ENCODE results near the gene COQ2. TPM values are rescaled to one million over a fixed set of nuclear protein-coding genes. Genes with fewer than 3 reads are reported as not detected.
"Not testable (repeated sequence)": the region's sequence is repeated elsewhere in the genome, so short reads cannot be mapped to it uniquely, and the experiment has no call there.

COQ2 gene
- total and polyA plus RNA-seq, 5 donors, result 12.1 to 17.5 (median 14.5) TPM

GRCh38 chr4:83316459-83317165, 32.0 kb upstream of the COQ2 start:
- DNase-seq, result peak in 1 of 3 donors; percentile 44

GRCh38 chr4:83315341-83315870, 30.8 kb upstream of the COQ2 start:
- Histone ChIP-seq H3K27me3 (ENCODE audit: control insufficient read depth, insufficient read depth) (no peaks in the 10 kb centered on the region), H3K9me3 (ENCODE audit: control insufficient read depth, low read length) (no peaks in the 10 kb centered on the region), H3K4me1 (ENCODE audit: control insufficient read depth, insufficient read depth, low read length) (no peaks in the 10 kb centered on the region), H3K4me3 (ENCODE audit: low read length) (no peak overlapping the region), H3K27ac (ENCODE audit: low read length) (no peak overlapping the region)
- DNase-seq (no peak), ATAC-seq (no peak)
- 91% methylated on average over 4 of the region's 4 CpGs for WGBS
- intact Hi-C loops (cut with DNase I), result no loop called here

More at GRCh38 chr4:83316459-83317165, 32.0 kb upstream of the COQ2 start:
- peak in 1 of 2 donors; percentile 54 for ATAC-seq
- intact Hi-C loops (cut with DNase I), result no loop called here
- Histone ChIP-seq H3K4me1 (ENCODE audit: control insufficient read depth, insufficient read depth, low read length) (no peaks in the 10 kb centered on the region), H3K27me3 (ENCODE audit: control insufficient read depth, insufficient read depth) (no peaks in the 10 kb centered on the region), H3K27ac (ENCODE audit: low read length) (no peak overlapping the region), H3K4me3 (ENCODE audit: low read length) (no peak overlapping the region), H3K9me3 (ENCODE audit: control insufficient read depth, low read length) (no peaks in the 10 kb centered on the region)
- 83% methylated on average over 13 of the region's 13 CpGs for WGBS

DNA sequence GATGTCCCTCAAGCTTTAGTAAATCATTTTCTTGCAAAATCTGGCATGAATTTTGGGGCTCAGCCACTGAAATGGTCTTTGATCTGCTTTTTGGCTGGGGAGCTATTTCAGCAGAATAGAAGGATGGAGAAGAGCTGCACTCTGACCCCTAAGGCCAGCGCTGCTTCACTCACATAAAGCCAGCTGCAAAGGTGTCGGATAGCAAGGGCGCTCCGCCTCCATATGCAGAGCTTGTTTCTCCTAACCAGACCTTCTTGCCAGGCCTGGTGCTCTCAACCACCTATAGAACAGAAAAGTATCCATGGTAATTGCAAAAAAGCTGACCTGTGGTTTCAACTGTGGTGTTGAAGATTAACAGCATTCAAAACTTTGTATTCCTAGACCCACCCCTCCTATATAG, 24.1 kb upstream of the COQ2 start:
- Histone ChIP-seq H3K27me3 (ENCODE audit: control insufficient read depth, insufficient read depth) (no peaks in the 10 kb centered on the region), H3K9me3 (ENCODE audit: control insufficient read depth, low read length) (no peaks in the 10 kb centered on the region), H3K4me3 (ENCODE audit: low read length) (no peak overlapping the region), H3K27ac (ENCODE audit: low read length) (no peak overlapping the region), H3K4me1 (ENCODE audit: control insufficient read depth, insufficient read depth, low read length) (no peaks in the 10 kb centered on the region)
- intact Hi-C loops (cut with DNase I), result no loop called here
- ATAC-seq (no peak), DNase-seq (no peak)
- 77% methylated on average over 4 of the region's 4 CpGs for WGBS

- no peak overlapping the region for H3K27ac ChIP-seq (ENCODE audit: low read length)
- no peak for DNase-seq
Measured at GRCh38 chr4:83307920-83308319, 23.3 kb upstream of the COQ2 start.

GRCh38 chr4:83305187-83305586, 20.6 kb upstream of the COQ2 start:
- intact Hi-C loops (cut with DNase I), result no loop called here

More at GRCh38 chr4:83307920-83308319, 23.3 kb upstream of the COQ2 start:
- intact Hi-C loops (cut with DNase I), result no loop called here
- H3K9me3 ChIP-seq (ENCODE audit: control insufficient read depth, low read length), result no peaks in the 10 kb centered on the region
- H3K27me3 ChIP-seq (ENCODE audit: control insufficient read depth, insufficient read depth), result no peaks in the 10 kb centered on the region
- WGBS, result 81% methylated on average over 7 of the region's 7 CpGs
- ATAC-seq, result no peak
- no peak overlapping the region for H3K4me3 ChIP-seq (ENCODE audit: low read length)
- H3K4me1 ChIP-seq (ENCODE audit: control insufficient read depth, insufficient read depth, low read length), result no peaks in the 10 kb centered on the region

GRCh38 chr4:83297548-83298260, 13.1 kb upstream of the COQ2 start:
- WGBS, result 84% methylated on average over 3 of the region's 3 CpGs
- intact Hi-C loops (cut with DNase I), result no loop called here
- H3K27me3 ChIP-seq (ENCODE audit: control insufficient read depth, insufficient read depth), result no peaks in the 10 kb centered on the region
- no peak for DNase-seq
- H3K4me1 ChIP-seq (ENCODE audit: control insufficient read depth, insufficient read depth, low read length), result no peaks in the 10 kb centered on the region
- H3K4me3 ChIP-seq (ENCODE audit: low read length), result no peak overlapping the region
- no peak for ATAC-seq
- H3K27ac ChIP-seq (ENCODE audit: low read length), result no peak overlapping the region
- H3K9me3 ChIP-seq (ENCODE audit: control insufficient read depth, low read length), result no peaks in the 10 kb centered on the region

More at GRCh38 chr4:83305187-83305586, 20.6 kb upstream of the COQ2 start:
- H3K27ac ChIP-seq (ENCODE audit: low read length), result no peak overlapping the region
- H3K4me1 ChIP-seq (ENCODE audit: control insufficient read depth, insufficient read depth, low read length), result no peaks in the 10 kb centered on the region
- no peak overlapping the region for H3K4me3 ChIP-seq (ENCODE audit: low read length)
- H3K9me3 ChIP-seq (ENCODE audit: control insufficient read depth, low read length), result no peaks in the 10 kb centered on the region
- DNase-seq (no peak), ATAC-seq (no peak)
- WGBS, result 81% methylated on average over 2 of the region's 2 CpGs
- no peaks in the 10 kb centered on the region for H3K27me3 ChIP-seq (ENCODE audit: control insufficient read depth, insufficient read depth)

DNA sequence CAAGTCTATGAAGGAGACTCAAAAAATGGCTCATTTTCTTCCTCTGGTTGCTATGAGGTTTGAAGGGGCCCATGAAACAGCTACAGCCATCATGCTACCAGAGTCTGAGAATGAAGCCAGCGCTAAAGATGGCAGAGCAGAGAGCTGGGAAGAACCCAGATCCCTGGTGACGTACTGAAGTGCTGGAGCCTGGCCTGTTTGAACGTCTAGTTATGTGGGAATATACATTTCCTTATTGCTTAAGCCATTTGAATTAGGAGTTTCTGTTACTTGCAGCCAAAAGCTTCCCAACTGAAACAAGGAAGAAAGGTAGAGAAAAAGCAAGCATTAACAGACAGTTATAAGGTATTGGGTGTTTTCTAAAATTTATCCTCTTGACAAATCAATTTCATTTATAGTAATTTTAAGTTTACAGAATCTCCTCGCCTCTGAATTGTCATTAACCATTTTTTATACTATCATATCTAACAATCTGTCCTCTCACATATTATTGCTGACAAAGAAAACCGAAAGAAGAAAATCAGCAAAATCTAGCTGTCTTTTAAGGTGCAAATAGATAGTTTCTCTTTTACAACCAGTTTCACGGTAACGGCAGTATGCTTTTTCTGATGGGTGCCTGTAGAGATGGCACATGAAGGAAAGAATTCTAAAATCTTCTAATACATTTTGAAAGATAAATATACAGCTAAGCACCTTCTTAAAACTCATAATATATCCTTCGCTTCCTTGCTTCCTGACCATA, 8.9 kb upstream of the COQ2 start:
- ATAC-seq (no peak), DNase-seq (no peak)
- Histone ChIP-seq H3K4me1 (ENCODE audit: control insufficient read depth, insufficient read depth, low read length) (no peaks in the 10 kb centered on the region), H3K27me3 (ENCODE audit: control insufficient read depth, insufficient read depth) (no peaks in the 10 kb centered on the region), H3K9me3 (ENCODE audit: control insufficient read depth, low read length) (no peaks in the 10 kb centered on the region), H3K4me3 (ENCODE audit: low read length) (no peak overlapping the region), H3K27ac (ENCODE audit: low read length) (no peak overlapping the region)
- WGBS, result 82% methylated on average over 8 of the region's 8 CpGs
- intact Hi-C loops (cut with DNase I), result no loop called here

DNA sequence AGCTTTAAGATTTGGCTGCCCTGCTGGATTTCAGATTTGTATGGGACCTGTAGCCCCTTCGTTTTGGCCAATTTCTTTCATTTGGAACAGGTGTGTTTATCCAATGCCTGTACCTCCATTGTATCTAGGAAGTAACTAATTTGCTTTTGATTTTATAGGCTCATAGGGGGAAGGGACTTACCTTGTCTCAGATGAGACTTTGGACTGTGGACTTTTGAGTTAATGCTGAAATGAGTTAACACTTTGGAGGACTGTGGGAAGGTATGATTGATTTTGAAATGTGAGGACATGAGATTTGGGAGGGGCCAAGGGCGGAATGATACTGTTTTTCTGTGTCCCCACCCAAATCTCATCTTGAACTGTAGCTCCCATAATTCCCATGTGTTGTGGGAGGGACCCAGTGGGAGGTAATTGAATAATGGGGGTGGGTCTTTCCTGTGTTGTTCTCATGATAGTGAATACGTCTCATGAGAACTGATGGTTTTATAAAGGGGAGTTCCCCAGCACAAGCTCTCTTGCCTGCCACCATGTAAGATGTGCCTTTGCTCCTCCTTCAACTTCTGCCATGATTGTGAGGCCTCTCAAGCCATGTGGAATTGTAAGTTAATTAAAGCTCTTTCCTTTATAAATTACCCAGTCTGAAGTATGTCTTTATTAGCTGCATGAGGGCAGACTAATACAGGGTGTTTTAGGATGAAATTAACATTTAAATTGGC, 5.6 kb upstream of the COQ2 start:
- DNase-seq; ATAC-seq; H3K27ac ChIP-seq (ENCODE audit: low read length); H3K9me3 ChIP-seq (ENCODE audit: control insufficient read depth, low read length); H3K4me1 ChIP-seq (ENCODE audit: control insufficient read depth, insufficient read depth, low read length); intact Hi-C loops (cut with DNase I); H3K27me3 ChIP-seq (ENCODE audit: control insufficient read depth, insufficient read depth); H3K4me3 ChIP-seq (ENCODE audit: low read length): not testable (repeated sequence)
- WGBS, result 72% methylated on average over 3 of the region's 3 CpGs

GRCh38 chr4:83288381-83288780, 3.8 kb upstream of the COQ2 start:
- not testable (repeated sequence) for H3K9me3 ChIP-seq (ENCODE audit: control insufficient read depth, low read length); H3K27ac ChIP-seq (ENCODE audit: low read length); H3K27me3 ChIP-seq (ENCODE audit: control insufficient read depth, insufficient read depth); DNase-seq; H3K4me3 ChIP-seq (ENCODE audit: low read length); H3K4me1 ChIP-seq (ENCODE audit: control insufficient read depth, insufficient read depth, low read length); ATAC-seq
- intact Hi-C loops (cut with DNase I), result loop anchor here in 1 of 4 donors (10.0 kb wide), 1 partner anchor 166 kb away; the partner anchor contains the start of genes HELQ and MRPS18C
- 47% methylated on average over 1 of the region's 1 CpG for WGBS

DNA sequence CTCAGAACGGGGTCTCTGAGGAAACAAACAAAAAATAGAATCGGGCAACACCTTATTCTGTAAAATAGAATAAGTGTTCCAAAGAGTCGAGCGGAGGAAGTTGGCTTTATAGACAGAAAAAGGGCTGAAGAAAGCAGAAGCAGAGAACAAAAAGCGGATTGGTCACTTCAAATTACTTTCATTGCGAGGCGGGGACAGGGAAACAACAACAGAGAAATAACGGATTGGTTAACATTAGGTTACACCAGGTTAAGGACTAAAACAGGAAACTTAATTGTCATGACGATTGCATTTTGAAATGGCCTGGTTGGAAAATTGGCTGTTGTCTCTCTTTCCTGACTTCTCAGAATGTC, 433 bp upstream of the COQ2 start:
- no peaks in the 10 kb centered on the region for H3K4me1 ChIP-seq (ENCODE audit: control insufficient read depth, insufficient read depth, low read length)
- whole genome bisulfite sequencing, result 3% methylated on average over 9 of the region's 9 CpGs
- no peaks in the 10 kb centered on the region for H3K27me3 ChIP-seq (ENCODE audit: control insufficient read depth, insufficient read depth)
- ATAC-seq (peak; percentile 33 to 60), DNase-seq (no peak)
- intact Hi-C loops (cut with DNase I), result loop anchor here in 1 of 4 donors (10.0 kb wide), 1 partner anchor 170 kb away; the partner anchor contains the start of genes HELQ and MRPS18C
- H3K4me3 ChIP-seq (ENCODE audit: low read length), result peak overlapping the region; percentile 43
- H3K9me3 ChIP-seq (ENCODE audit: control insufficient read depth, low read length), result no peaks in the 10 kb centered on the region
- H3K27ac ChIP-seq (ENCODE audit: low read length), result peak overlapping the region; percentile 76

Measured in right cardiac atrium (tissue), 5 donors.